Ovary (tissue), 9 donors: ENCODE data around the gene TNKS1BP1. TPM values are rescaled to one million over a fixed set of nuclear protein-coding genes. Genes with fewer than 3 reads are reported as not detected.

Experiments
- DNase-seq, 5 donors: peaks; one replicate each; pipeline ENCODE4 v3.0.0-alpha.2; 2019 to 2020
- H3K27ac ChIP-seq, 2 donors: fragments of 200-600 bp; one replicate each; pipeline versions ENCODE4 v1.5.1 to v1.8.0; 2019 to 2022
- H3K27me3 ChIP-seq: fragments of 200-600 bp; one replicate; pipeline ENCODE4 v1.8.0; 2022
- H3K36me3 ChIP-seq: fragments of 200-600 bp; sonication (generic); one replicate; pipeline ENCODE4 v1.5.1; 2019
- H3K4me1 ChIP-seq: one replicate; pipeline ENCODE4 v1.8.1; 2013; ENCODE audit warnings: mild to moderate bottlenecking, moderate library complexity; ENCODE audit not compliant: insufficient read depth
- H3K4me3 ChIP-seq: fragments of 200-600 bp; sonication (generic); one replicate; pipeline ENCODE4 v1.5.1; 2017
- H3K9me3 ChIP-seq, 2 donors: fragments of 200-600 bp in 1 of 2; sonication (generic) in 1 of 2; one replicate each; pipeline versions ENCODE4 v1.5.1 to v1.8.1; 2013 to 2019; ENCODE audit warnings: mild to moderate bottlenecking in 1 of 2, moderate library complexity in 1 of 2
- CTCF ChIP-seq, 3 donors: fragments of 450-650 bp in 2 of 3; fragments of 200-600 bp in 1 of 3; IDR thresholded peaks; one replicate each; pipeline versions ENCODE4 v1.5.1 to v1.8.0; 2016 to 2022; ENCODE audit warnings: antibody characterized with exemption in 3 of 3, mild to moderate bottlenecking in 1 of 3
- EP300 ChIP-seq: sonication (generic); formaldehyde crosslinking; IDR thresholded peaks from one replicate; pipeline ENCODE4 v1.6.1; 2017; ENCODE audit warnings: antibody characterized with exemption
- POLR2A ChIP-seq: fragments of 450-650 bp; IDR thresholded peaks from one replicate; pipeline ENCODE4 v1.6.1; 2017; ENCODE audit warnings: antibody characterized with exemption, mild to moderate bottlenecking, moderate library complexity
- WGBS, 3 donors: extraction: QIAGEN DNeasy Blood & Tissue Kit in 1 of 3; methylation state at CpG; one replicate each; pipeline versions ENCODE4 v1.1.5 to v1.1.7; 2013 to 2017; 5-methylcytosine and 5-hydroxymethylcytosine counted together
- intact Hi-C, 4 donors: fragments of 100-400 bp; cut with DNase I; formaldehyde crosslinking; loops; one replicate each; pipeline versions ENCODE4 v1.11.0 to v1.15.1; 2022 to 2023
- polyA plus RNA-seq, 2 donors: library from polyadenylated mRNA; stranded (reverse); fragments of 200-250 nt in 1 of 2; fragments of 350-450 nt in 1 of 2; fragmentation: Illumina TruSeq in 1 of 2; extraction: RNeasy Lipid Tissue Mini Kit (QIAGEN cat#74804) in 1 of 2; gene quantifications; one replicate each; pipeline ENCODE4 v1.2.3, GENCODE V29; 2013 to 2014
- total RNA-seq, 7 donors: library from RNA; depleted of rRNA in 2 of 7; stranded (reverse); fragments of >200 nt in 2 of 7; fragmentation: NEBNext Ultra II Directional in 3 of 7; extraction: Animal tissue kit (Norgen Biotek cat#: 25700) in 3 of 7; gene quantifications; one replicate each; pipeline versions ENCODE4 v1.1.0 to v1.2.4, GENCODE V29; 2016 to 2023
- donor health status: DM: no; HTN: no; CAD: no; lungs with moderate emphysema.
- donor health status: DM: no; HTN: no; CAD: no.
- donor health status: Bipolar disorder and iron deficiency.
- donor health status: DM: yes; HTN: yes; CAD: no.
- donor health status: DM: no; HTN: no; CAD: no.
- donor health status: DM: yes; HTN: yes; CAD: no.

TNKS1BP1 gene
- total and polyA plus RNA-seq, 9 donors: 45.2 to 230 (median 132) TPM

GRCh38 chr11:57256119-57256518 lies 68.6 kb downstream of the TNKS1BP1 start:
- peaks cover 1% of the 10 kb centered on the region for H3K4me1 ChIP-seq
- intact Hi-C loops: loop anchor here in 1 of 4 donors (10.0 kb wide), 1 partner anchor 411 kb away; no protein-coding TSS in a partner anchor
- H3K36me3 ChIP-seq: no peaks in the 10 kb centered on the region
- no peak for DNase-seq
- no peak for TF ChIP-seq POLR2A
- no peak for TF ChIP-seq CTCF (IDR thresholded peaks at IDR 0.05)
- no peak for TF ChIP-seq EP300
- H3K4me3 ChIP-seq: no peak overlapping the region
- H3K9me3 ChIP-seq: no peaks in the 10 kb centered on the region
- H3K27me3 ChIP-seq: no peaks in the 10 kb centered on the region
- H3K27ac ChIP-seq: no peak overlapping the region

DNA sequence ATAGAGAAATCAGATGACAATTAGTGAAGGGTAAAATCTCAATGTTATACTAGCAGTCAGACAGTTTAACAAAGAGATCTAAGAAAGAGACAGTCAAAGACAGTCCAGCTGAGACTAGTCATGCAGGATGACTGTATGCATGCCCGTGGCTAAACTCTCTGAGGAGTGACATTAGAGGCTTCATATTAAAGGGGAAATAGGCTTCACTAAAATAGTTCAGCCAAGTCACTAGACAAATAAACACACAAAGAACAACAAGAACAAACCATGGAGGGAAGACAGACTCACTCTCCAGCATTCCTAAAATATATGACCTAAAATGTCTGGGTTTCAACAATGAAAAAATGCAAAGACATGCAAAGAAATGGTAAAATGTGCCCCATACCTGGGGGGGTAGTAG lies 69.1 kb downstream of the TNKS1BP1 start:
- DNase-seq: no peak
- H3K27ac ChIP-seq: no peak overlapping the region
- H3K9me3 ChIP-seq: no peaks in the 10 kb centered on the region
- peaks cover 1% of the 10 kb centered on the region for H3K4me1 ChIP-seq
- TF ChIP-seq POLR2A (no peak), EP300 (no peak), CTCF (IDR thresholded peaks at IDR 0.05) (no peak)
- H3K27me3 ChIP-seq: no peaks in the 10 kb centered on the region
- intact Hi-C loops: loop anchor here in 1 of 4 donors (10.0 kb wide), 1 partner anchor 411 kb away; no protein-coding TSS in a partner anchor
- 31 to 45% (median 39%) methylated on average over 1 of the region's 1 CpG for WGBS, 3 donors
- H3K36me3 ChIP-seq: no peaks in the 10 kb centered on the region
- no peak overlapping the region for H3K4me3 ChIP-seq

GRCh38 chr11:57254631-57255030 lies 70.1 kb downstream of the TNKS1BP1 start:
- Histone ChIP-seq H3K27ac (no peak overlapping the region), H3K9me3 (no peaks in the 10 kb centered on the region), H3K4me3 (no peak overlapping the region), H3K27me3 (no peaks in the 10 kb centered on the region), H3K4me1 (peaks cover 1% of the 10 kb centered on the region), H3K36me3 (no peaks in the 10 kb centered on the region)
- intact Hi-C loops: loop anchor here in 1 of 4 donors (10.0 kb wide), 1 partner anchor 410 kb away; no protein-coding TSS in a partner anchor
- DNase-seq: no peak
- TF ChIP-seq CTCF (IDR thresholded peaks at IDR 0.05) (no peak), EP300 (no peak), POLR2A (no peak)

GRCh38 chr11:57251491-57252104 lies 73.2 kb downstream of the TNKS1BP1 start:
- TF ChIP-seq CTCF (IDR thresholded peaks at IDR 0.05) (no peak), EP300 (no peak), POLR2A (no peak)
- Histone ChIP-seq H3K27me3 (no peaks in the 10 kb centered on the region), H3K9me3 (no peaks in the 10 kb centered on the region), H3K4me1 (peaks cover 1% of the 10 kb centered on the region), H3K36me3 (no peaks in the 10 kb centered on the region), H3K4me3 (no peak overlapping the region), H3K27ac (no peak overlapping the region)
- intact Hi-C loops: loop anchor here in 1 of 4 donors (10.0 kb wide), 1 partner anchor 407 kb away; no protein-coding TSS in a partner anchor
- peak in 2 of 5 donors; percentile 33 to 34 for DNase-seq
- 9 to 23% (median 10%) methylated on average over 5 of the region's 5 CpGs for WGBS, 3 donors
